ENCODE results near the gene ARHGAP42.

The ARHGAP42 gene

DNA sequence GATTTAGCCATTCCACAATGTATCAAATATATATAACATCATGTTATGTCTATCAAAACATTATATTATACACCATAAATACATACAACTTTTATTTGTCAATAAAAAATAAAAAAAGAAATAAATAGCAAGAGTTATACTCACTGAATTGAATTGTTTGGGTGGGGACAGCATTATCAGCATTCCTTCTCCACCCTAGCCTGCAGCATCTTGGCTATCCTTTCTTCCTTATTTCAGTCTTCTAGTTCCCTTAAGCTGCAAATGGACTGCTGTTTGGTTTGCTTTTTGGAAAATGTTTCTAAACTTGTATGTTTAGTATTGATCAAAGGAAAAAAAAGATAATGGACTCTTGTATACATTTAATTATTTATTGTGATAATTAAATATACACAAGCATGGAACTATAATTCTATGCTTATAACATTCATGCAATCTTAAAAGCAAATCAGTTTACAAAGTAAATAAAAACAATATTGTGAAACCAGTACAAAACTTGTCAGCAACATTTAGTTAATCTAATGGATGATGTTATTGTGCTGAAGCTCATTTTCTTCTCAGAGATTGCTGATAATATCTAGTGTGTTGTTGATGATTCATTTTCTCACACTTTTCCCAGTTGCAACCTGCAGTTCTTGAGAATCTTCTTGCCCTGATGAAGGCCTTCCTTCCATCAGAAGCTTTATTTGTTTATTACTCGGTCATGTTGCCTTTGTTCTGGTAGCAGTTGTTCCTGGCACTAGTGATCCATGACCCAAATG, 5.0 kb downstream of the ARHGAP42 start:
- TF ChIP-seq, protein P1, sequence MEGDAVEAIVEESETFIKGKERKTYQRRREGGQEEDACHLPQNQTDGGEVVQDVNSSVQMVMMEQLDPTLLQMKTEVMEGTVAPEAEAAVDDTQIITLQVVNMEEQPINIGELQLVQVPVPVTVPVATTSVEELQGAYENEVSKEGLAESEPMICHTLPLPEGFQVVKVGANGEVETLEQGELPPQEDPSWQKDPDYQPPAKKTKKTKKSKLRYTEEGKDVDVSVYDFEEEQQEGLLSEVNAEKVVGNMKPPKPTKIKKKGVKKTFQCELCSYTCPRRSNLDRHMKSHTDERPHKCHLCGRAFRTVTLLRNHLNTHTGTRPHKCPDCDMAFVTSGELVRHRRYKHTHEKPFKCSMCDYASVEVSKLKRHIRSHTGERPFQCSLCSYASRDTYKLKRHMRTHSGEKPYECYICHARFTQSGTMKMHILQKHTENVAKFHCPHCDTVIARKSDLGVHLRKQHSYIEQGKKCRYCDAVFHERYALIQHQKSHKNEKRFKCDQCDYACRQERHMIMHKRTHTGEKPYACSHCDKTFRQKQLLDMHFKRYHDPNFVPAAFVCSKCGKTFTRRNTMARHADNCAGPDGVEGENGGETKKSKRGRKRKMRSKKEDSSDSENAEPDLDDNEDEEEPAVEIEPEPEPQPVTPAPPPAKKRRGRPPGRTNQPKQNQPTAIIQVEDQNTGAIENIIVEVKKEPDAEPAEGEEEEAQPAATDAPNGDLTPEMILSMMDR (IDR thresholded peaks at IDR 0.05; ENCODE audit: unreplicated experiment in 3 of 3) = no peak
- Mint-ChIP-seq H3K36me3 (ENCODE audit: low read depth) (peaks cover 26% of the 10 kb centered on the region), H3K4me1 (peaks cover 25% of the 10 kb centered on the region)

GRCh38 chr11:100695911-100696310, 8.8 kb downstream of the ARHGAP42 start:
- Mint-ChIP-seq H3K4me1 (peaks cover 5% of the 10 kb centered on the region), H3K27me3 (ENCODE audit: low read depth) (no peaks in the 10 kb centered on the region), H3K4me3 (no peak overlapping the region), H3K27ac (peak overlapping the region in 1 of 3 experiments; percentile 28), H3K36me3 (ENCODE audit: low read depth) (peaks cover 57% of the 10 kb centered on the region), H3K9me3 (no peaks in the 10 kb centered on the region)
- TF ChIP-seq, protein P1 (IDR thresholded peaks at IDR 0.05; ENCODE audit: unreplicated experiment in 3 of 3) = no peak

More for the DNA sequence above, 5.0 kb downstream of the ARHGAP42 start:
- Mint-ChIP-seq H3K27me3 (ENCODE audit: low read depth) (no peaks in the 10 kb centered on the region), H3K9me3 (no peaks in the 10 kb centered on the region), H3K27ac (no peak overlapping the region), H3K4me3 (peak overlapping the region in 1 of 3 experiments; percentile 43)

- no peaks in the 10 kb centered on the region for H3K4me1 Mint-ChIP-seq
- peaks cover 47% of the 10 kb centered on the region for H3K36me3 Mint-ChIP-seq (ENCODE audit: low read depth)
- TF ChIP-seq, protein P1 (IDR thresholded peaks at IDR 0.05; ENCODE audit: unreplicated experiment in 3 of 3) = no peak
- H3K9me3 Mint-ChIP-seq = peaks cover 3% of the 10 kb centered on the region
- H3K27me3 Mint-ChIP-seq (ENCODE audit: low read depth) = no peaks in the 10 kb centered on the region
- no peak overlapping the region for H3K27ac Mint-ChIP-seq
- no peak overlapping the region for H3K4me3 Mint-ChIP-seq
Measured at GRCh38 chr11:100703139-100703538, 16.1 kb downstream of the ARHGAP42 start.

DNA sequence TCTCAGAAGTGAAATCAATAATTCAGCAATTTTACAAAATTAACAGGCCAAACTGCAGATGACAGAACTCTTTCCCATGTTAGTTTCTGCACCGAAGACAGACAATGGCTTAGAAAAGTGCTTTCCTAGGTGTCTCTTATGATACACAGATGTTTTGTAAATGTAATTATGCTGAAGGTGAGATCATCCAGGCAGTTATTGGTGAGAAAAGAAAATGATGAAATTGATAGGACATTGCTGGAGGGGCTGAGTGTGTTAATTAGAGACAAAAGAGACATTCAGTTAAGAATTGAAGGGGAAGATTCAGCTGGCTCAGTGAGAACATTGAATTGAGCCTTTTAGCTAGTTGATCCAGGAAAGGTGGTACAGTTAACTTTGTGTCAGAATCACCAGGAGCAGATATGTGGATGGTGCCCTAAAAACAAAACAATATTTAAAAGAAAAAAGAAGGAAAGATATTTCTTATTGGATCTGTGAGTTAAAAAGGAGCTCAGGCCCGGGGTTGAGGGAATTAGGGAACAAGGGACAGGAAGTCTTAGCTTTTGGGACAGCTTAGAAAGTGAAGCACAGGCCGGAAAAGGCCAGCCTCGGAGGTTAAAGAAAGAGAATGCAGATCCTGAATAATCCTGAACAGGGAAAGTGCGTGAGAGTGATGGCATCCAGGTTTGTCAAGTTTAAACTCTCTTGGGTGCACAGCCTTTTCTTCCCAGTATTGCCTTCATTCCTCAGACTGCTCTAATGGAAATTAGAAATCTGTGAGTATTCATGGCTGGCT, 16.9 kb downstream of the ARHGAP42 start:
- peaks cover 38% of the 10 kb centered on the region for H3K36me3 Mint-ChIP-seq (ENCODE audit: low read depth)
- peaks cover 3% of the 10 kb centered on the region for H3K9me3 Mint-ChIP-seq
- peak overlapping the region in 1 of 3 experiments; percentile 3 for H3K27ac Mint-ChIP-seq
- TF ChIP-seq, protein P1 (IDR thresholded peaks at IDR 0.05; ENCODE audit: unreplicated experiment in 3 of 3) = no peak
- H3K27me3 Mint-ChIP-seq (ENCODE audit: low read depth) = no peaks in the 10 kb centered on the region
- peaks cover under 1% of the 10 kb centered on the region for H3K4me1 Mint-ChIP-seq
- no peak overlapping the region for H3K4me3 Mint-ChIP-seq

DNA sequence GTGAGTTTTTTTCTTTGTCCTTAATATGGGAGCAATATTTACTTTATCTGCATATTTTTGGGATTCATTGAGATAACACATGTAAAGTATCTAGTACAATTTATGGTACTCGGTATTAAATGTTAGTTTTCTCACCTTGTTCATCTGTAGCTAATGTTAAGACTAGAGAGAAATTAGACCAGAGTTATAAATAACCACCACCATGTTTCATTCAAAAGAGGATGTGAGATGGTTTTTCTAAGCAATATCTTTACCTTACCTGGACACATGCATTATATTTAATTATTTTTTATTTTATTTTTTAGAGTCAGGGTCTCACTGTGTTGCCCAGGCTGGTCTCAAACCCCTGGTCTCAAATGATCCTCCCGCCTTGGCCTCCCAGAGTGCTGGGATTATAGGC, 18.4 kb downstream of the ARHGAP42 start:
- H3K36me3 Mint-ChIP-seq (ENCODE audit: low read depth) = peaks cover 28% of the 10 kb centered on the region
- H3K4me3 Mint-ChIP-seq = no peak overlapping the region
- peaks cover 3% of the 10 kb centered on the region for H3K9me3 Mint-ChIP-seq
- no peak overlapping the region for H3K27ac Mint-ChIP-seq
- TF ChIP-seq, protein P1 (IDR thresholded peaks at IDR 0.05; ENCODE audit: unreplicated experiment in 3 of 3) = no peak
- H3K27me3 Mint-ChIP-seq (ENCODE audit: low read depth) = no peaks in the 10 kb centered on the region
- H3K4me1 Mint-ChIP-seq = peaks cover 11% of the 10 kb centered on the region

Measured in nephron (organoid).